ENCODE results near the gene ANK2.
"Not testable (repeated sequence)": the region's sequence is repeated elsewhere in the genome, so short reads cannot be mapped to it uniquely, and the experiment has no call there.

ANK2 gene

DNA sequence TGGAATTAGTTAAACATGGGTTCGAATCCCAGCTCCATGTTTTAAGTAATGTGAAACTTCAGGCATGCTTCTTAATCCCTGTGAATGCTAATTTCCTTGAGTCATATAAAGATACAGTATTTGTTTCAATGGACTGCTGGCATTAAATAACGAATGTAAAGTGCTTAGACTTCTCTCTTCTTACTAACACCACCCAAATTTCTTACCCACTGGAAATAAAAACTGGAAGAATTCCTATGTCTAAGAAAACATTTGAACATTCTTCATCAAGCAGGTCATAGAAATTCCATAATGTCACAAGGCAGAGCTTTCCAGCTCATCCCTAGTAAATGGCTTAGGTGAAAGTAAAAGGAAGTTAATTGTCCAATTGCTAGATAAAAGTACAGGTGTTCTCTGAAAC, 172.5 kb downstream of the ANK2 start:
- DNase-seq = no peak

DNA sequence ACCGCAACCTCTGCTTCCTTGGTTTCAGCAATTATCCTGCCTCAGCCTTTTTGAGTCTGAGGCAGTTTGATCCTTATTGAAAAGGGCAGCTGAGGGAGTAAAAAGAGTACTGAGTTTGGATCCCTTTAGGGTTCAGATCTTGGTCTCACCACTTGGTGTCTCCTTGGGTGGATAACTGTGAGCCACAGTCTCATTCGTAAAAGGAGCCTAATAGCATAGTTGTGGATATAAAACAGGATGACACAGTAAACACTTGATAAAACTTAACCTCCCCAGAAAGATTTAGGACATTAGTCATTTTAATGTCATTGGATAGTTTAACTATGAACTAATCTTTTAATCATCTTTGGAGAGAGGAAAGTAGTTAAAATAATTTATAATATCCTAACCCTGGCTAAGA, 173.0 kb downstream of the ANK2 start:
- DNase-seq = no peak

DNA sequence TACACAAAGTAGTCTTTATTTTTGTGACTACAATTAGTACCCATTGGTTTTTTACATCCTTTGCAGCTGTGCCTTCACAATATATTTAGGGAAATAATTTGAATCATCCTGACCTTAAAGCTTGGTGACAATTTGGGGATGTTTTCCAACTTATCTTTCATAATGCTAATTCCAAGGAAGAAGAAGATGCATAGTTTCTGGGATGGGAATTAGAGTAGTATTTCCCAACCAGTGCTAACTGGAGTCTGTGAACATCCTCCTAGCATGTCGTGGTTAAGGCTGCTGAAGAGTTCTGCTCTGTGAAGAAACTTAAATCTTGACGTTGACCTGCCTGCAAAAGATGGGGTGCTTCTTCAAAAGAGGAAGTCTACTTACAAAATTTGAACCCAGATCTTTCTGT, 173.5 kb downstream of the ANK2 start:
- DNase-seq = no peak

DNA sequence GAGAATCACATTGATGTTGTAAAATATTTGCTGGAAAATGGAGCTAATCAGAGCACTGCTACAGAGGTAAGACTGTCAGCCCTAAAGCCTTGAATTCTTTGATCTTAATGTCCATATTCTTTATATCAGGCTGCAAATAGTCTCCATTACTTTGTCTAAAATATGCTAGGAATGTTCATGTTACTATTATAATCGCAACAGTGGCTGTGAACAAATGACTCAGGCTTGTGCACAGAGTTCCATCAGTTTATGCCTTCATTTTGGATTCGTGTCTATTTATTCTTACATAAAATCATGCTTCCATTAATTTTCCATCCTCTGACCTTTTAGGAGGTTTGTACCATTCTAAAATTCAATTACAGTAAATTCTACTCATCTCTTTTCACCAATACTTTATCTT, 182.7 kb downstream of the ANK2 start:
- no peak for DNase-seq

DNA sequence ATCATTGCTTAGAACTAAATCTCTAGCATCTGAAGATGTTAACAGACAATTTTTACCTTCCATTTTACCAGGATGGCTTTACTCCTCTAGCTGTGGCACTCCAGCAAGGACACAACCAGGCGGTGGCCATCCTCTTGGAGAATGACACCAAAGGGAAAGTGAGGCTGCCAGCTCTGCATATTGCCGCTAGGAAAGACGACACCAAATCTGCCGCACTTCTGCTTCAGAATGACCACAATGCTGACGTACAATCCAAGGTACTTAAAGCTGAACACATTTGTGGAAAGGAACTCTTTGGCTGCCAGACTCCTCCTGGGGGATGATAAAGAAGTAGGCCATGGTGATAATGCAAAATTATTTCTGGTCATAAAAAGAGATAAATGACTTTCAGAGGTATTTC, 187.5 kb downstream of the ANK2 start:
- DNase-seq = no peak

DNA sequence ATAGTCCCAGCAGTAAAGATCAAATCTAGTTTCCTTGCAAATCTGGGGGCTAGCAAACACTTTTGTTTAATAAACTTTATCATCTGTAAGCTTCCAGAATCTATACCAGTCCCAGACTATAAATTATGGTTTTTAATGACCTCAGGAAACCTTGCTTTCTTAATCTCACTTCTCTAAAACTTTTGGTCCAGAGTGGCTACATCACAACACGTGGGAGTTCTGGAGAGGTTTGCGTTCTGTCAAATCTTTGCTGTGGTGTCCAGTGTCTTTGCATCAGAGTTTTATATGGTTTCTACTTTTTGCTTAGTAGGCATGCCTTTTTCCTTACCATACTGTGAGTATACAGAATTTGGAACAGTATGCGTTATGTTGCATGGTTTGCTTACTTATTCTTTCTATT, 193.9 kb downstream of the ANK2 start:
- no peak for DNase-seq

DNA sequence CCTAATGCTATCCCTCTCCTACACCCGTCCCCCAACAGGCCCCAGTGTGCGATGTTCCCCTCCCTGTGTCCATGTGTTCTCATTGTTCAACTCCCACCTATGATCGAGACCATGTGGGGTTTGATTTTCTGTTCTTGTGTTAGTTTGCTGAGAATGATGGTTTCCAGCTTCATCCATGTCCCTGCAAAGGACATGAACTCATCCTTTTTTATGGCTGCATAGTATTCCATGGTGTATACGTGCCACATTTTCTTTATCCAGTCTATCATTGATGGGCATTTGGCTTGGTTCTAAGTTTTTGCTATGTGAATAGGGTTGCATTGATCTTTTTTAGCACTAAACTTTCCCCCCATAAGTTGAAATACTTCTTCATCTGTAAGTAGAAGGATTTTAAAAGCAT, 195.3 kb downstream of the ANK2 start:
- not testable (repeated sequence) for DNase-seq

DNA sequence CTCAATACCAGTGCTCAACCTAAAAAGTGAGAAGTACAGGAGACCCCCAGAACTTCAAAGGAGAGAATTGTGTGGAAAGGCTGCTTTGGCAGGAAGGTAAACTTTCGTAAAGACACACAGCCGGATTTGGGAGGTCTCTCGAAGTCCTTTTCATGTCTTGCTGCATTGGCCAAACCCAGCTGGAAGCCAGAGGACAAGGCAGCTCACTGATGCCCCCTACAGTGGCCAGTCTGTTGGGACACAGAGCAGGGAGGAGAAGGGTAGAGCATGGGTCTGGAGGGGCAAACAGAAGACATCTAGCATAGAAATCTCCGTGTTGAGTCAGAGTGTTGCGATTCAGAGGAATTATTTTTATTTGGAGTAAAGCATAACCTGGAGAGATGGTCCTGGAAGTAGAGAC, 198.9 kb downstream of the ANK2 start:
- no peak for DNase-seq

DNA sequence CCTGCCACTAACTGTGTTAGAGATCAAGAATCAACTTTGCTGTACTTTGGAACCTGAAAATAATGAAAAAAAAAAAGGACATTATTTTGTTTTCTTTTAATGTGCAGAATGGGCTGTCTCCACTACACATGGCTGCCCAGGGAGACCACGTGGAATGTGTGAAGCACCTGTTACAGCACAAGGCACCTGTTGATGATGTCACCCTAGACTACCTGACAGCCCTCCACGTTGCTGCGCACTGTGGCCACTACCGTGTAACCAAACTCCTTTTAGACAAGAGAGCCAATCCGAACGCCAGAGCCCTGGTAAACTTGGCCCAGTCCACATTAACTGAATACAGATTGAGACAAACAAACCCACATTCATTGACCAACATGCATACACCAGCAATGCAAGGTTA, 206.2 kb downstream of the ANK2 start:
- DNase-seq = no peak

DNA sequence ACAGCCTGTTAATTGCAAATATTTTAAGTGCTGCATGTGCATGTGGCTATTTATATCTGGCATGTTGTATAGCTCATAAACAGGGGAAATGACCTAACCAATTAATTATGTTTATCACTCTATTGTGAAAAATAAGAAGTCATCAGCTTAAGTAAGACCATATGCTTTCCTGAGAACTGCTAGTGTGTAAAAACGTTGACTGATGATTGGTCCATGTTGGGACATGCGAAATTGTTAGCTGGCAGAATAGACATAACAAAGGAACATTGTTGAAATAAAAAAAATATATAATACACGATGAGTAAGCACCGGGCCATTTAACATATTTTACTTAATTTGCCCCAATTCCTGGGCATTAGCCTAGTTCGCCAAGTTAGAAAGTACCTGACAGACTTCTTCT, 207.5 kb downstream of the ANK2 start:
- DNase-seq = no peak

DNA sequence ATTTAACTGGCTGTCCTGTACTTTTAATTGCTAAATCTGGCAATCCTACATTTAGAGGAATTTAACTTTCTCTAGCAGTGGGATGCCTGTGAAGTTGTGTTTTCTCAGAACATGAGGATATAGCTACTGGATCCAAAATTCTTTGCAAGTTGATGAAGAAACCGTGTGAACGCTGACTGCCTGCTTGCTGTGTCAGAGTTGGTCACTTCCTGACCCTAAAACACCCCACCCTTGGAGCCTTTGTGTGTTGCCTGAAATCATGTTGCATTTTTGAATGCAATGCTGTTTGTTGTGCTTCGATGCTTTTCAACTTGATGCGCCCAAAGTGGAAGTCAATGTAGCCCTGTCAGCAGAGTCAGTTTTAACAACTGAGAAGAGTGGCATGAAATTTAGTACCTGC, 211.2 kb downstream of the ANK2 start:
- no peak for DNase-seq

DNA sequence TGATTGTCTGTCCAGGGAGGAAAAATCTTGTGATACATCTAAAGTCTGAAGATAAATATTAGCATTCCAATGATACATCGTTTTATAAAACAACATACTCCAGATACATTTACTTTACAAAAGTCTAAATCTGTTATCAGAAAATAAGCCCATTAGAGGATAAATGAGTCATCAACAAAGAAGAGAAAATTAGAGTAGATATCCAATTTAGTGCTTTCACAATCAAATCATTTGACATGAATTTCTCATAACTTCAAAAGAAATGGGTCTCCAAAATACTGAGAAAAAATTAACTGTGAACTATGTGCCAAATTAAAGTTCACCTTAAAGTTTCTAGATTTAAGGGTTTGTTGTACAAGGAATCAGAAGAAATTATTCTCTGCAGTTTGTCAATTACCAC, 213.8 kb downstream of the ANK2 start:
- no peak for DNase-seq

DNA sequence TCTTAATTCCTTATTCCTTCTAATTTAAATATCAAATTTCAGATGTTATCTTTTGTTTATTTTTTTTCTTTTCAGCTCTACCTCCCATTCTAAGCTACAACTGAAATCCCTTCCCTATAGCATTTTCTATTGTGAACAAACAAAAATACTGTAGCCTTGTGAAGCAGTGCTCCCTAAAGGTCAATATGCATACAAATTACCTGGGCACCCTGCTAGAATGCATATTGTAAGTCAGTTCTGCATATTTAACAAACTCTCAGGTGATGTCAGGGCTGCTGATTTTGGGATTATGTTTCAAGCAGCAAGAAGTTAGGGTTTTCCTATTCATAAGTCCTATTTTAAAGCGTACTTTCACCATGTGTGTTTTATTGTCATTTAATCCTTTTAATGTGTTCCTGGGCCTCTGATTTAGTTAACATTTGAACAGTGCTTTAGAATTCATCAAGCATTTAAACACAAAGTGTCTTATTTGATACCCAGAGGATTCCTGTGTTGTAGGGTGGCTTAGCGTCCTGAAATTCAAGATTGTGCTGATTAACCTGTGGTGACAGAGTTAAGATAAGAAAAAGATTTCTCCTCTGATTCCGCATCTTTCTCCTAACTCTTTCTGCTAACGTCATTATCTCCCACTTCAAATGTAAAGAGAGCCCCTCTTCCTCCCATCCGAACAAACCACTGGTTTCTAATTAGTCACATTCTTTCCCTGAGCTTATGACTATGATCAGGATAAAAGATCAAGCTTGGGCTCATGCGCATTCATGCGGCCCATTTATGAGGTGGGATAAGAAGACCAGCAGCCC, 221.3 kb downstream of the ANK2 start:
- no peak for DNase-seq

DNA sequence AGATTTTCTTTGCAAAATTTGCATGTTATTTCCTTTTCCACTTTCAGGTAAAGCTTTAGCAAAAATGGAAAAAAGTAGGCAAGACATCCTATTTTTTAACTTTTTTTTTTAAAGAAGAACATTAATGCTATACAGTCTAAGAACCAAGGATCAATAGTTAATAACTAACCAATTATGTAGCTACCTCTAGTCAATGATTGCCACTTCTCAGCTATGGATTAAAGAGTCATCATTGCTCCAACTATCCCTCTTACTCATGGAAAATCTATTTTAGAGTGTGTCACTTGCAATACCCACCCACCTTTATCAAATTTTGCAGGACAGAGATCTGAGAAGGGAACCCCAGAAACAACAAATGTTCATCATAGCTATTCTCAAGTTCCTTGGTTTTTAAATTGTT, 223.1 kb downstream of the ANK2 start:
- no peak for DNase-seq

DNA sequence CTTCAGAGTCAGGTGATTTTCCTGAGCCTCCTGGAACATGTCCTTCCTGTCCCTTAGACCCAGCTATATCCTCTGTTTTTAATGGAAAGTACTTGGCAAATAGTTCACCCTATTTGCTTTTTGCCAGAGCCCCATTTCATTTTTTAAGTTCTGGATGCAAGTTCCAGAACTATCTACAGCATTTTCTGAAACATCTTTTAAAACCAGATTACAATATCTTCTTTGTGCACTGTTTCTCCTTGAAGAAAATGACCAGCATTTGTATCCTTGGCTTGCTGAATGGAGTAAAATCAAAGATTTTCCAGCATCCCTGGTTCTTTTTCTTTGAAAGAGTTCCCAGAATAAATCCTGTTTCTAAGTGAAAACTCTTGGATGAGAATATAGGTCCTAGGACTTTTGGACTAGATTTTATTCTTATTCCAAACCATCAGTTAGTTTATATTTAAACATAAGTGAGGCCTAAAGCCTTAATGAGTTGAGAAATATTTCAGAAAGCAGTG, 224.3 kb downstream of the ANK2 start:
- DNase-seq = no peak

DNA sequence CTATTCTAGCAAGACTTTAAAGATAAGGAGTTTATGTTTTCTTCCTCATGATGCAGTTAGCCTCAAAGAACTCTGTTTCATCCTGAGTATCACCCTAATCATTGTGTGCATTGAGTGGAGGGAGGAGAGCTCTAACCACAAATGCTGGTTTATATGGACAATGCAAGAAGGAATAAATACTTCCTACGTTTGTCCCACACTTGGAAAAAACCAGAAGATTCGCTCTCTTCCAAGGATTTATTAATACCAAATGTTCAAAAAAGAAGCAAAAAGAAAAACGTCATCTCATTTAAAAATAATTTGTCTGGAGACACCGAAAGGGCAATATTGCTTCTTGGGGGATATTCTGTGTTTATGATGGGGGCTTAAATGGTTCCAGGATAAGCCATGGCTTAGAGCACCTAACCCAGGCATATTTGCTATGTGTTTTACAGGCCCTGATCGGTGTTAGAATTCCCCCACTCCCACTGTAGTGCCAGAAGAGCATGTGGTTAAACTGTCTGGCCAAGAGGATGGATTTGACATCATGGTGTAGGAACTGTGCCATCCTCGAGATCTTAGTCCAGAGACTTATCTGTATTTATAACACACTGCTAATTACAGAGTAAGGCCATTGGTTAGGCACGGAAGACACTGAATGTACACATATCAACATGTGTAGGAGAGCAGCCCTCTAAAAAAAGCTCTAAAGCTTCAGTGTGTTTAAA, 227.2 kb downstream of the ANK2 start:
- DNase-seq = peak; percentile 66

DNA sequence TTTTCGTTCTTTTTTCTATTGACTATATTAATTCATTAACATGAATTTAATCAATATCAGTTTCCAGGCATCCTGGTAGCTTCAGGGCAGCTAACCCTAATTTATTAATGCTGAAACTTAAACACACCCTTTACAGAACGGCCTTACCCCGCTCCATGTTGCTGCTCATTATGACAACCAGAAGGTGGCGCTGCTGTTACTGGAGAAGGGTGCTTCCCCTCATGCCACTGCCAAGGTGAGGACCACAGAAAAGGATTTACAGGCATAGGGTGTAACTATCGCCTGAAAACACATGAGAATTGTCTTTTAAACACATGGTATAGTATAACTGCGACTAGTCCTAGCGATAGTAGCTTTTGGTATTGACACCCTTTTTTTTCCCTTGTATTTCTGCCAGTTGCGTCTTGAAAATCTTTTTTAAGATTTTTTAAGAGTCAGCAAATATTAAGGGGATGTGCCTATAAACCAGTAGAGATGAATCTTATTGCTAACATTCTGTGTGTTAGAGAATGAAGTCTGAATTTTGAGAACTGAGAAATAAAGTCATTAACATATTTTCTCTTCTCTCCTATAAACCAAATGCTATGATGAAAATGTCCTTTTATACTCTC, 229.0 kb downstream of the ANK2 start:
- peak; percentile 73 for DNase-seq

DNA sequence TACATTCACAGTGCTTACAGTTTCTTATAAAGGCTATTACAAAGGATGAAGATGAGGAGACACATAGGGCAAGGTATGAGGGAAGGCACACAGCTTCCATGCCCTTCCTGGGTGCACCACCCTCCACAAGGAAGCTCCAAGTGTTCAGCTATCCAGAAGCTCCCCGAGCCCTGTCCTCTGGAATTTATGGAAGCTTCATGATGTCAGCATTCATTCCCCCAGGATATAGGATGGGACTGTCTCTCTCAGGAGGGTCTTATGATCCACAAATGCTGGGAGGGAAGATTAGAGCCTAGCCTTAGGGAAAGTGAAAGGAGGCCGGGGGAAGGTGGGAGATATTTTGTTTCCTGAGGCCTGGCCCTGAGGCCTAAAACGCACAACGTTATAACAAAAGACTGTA, 236.0 kb downstream of the ANK2 start:
- no peak for DNase-seq

DNA sequence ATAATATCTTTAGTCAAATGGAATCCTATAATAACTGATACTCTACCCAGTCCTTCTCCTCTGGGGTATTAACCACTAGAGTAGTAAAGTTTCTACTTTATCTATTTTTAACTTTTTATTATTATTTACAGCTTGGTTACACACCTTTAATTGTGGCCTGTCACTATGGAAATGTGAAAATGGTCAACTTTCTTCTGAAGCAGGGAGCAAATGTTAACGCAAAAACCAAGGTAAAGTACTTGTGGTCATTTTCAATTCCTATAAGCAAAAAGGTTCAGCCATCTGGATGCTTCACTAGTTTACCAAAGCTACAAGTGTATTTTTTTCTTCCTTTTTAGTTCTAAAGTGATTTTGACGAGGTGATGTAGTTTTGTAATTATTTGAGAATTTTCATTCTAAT, 238.8 kb downstream of the ANK2 start:
- DNase-seq = no peak

DNA sequence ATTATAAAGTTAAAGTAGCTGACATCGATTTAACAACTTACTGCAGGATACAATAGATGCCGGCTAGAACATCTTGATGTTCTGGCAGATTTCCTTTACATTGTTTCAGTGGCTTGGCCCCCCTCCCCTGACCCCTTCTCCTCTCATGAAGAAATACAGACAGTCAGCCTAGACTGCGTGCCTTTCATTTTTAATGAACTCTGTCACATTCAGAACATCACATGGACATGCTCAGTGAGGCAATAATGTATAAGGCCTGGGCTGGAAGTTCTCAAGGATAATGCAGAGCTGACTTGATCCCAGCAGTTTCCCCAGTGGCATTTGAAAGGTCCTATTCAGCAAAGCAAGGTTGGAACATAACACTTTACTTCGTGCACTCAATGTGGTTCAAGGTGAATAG, 239.2 kb downstream of the ANK2 start:
- no peak for DNase-seq

DNA sequence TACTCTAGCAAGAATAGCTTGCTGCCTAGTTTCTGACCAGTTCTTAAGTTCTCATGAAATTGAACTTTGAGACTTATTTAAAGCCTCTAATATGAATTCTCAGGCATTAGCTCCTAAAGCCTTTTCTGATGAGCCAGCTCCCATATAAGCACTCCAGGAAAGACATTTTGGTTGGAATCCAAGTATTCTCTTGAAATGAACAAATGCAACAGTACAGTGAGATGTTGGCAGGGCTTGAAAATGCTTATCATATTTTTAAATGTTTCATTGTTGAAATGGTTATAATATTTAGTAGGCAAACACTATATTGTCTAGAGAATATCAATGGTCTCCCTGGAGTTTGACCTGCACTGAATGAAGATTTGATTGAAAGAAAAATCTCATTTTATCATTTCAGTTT, 240.3 kb downstream of the ANK2 start:
- DNase-seq = no peak

DNA sequence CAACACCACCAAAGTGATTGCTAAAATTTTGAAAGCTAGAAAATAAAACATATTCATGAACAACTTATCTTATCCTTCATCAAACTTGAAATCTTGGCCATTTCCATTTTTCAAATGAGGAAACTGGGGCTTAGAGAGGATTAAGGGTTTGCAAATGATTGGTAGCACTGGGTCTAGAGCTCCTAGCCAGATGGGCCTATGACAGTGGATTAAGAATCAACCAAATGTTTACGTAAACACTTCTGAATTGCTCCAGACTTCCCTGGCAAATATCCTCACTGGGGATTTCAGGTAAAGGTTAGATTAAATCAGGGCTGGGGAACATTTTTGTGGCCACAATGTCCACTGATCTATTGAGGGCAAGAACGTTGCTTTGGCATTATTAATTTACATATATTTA, 241.2 kb downstream of the ANK2 start:
- no peak for DNase-seq

DNA sequence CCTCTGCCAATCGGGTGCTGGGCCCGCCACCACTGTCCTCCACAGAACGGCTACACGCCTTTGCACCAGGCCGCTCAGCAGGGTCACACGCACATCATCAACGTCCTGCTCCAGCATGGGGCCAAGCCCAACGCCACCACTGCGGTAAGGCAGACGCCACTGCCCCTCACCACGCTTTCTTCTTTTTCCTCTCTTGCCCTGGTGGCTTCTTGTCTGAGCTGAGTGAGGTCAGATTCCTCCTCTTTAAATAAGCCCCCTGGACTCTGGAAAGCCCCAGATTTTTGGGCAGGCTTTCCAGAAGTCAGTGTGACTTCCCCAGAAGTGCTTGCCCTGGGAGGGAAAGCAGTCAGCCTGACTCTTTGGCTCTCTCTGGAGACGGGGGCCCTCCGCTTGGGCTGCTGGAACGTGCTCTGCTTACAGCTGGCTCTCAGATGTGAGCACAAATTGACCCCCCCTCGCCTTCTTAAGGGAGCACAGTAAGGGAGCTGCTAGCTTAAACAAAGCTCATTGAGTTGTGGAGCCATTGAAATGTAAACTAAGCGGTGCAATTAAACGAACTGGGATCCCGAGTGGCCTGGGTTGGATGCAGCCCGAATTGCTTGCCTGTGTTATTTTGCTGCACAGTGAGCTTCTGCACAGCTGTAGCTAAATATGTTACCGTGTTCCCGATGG, 243.1 kb downstream of the ANK2 start:
- DNase-seq = peak; percentile 83

All from left hindlimb (tissue), 1 donor.